Measurements from ENCODE around the gene LGALS12.
A peak's percentile ranks its signal among the peaks of the same experiment; 100 is the strongest.

Gene LGALS12

GRCh38 chr11:63553759-63554158, 47.9 kb downstream of the LGALS12 start:
- H3K4me1 Mint-ChIP-seq (ENCODE audit: low read depth), result peaks cover 73% of the 10 kb centered on the region
- no peaks in the 10 kb centered on the region for H3K9me3 Mint-ChIP-seq (ENCODE audit: low read depth)
- peak overlapping the region; percentile 99 for H3K27ac Mint-ChIP-seq
- H3K27me3 Mint-ChIP-seq, result no peaks in the 10 kb centered on the region
- H3K36me3 Mint-ChIP-seq, result no peaks in the 10 kb centered on the region
- H3K4me3 Mint-ChIP-seq, result peak overlapping the region; percentile 91

GRCh38 chr11:63554877-63555223, 49.0 kb downstream of the LGALS12 start:
- Mint-ChIP-seq H3K4me3 (peak overlapping the region; percentile 31), H3K4me1 (ENCODE audit: low read depth) (peaks cover 73% of the 10 kb centered on the region), H3K9me3 (ENCODE audit: low read depth) (no peaks in the 10 kb centered on the region), H3K27me3 (no peaks in the 10 kb centered on the region), H3K36me3 (no peaks in the 10 kb centered on the region), H3K27ac (peak overlapping the region; percentile 80)

GRCh38 chr11:63556404-63557013, 50.6 kb downstream of the LGALS12 start:
- Mint-ChIP-seq H3K9me3 (ENCODE audit: low read depth) (no peaks in the 10 kb centered on the region), H3K4me1 (ENCODE audit: low read depth) (peaks cover 78% of the 10 kb centered on the region), H3K27ac (no peak overlapping the region), H3K36me3 (no peaks in the 10 kb centered on the region), H3K27me3 (no peaks in the 10 kb centered on the region), H3K4me3 (no peak overlapping the region)

GRCh38 chr11:63557570-63557969, 51.7 kb downstream of the LGALS12 start:
- peaks cover 77% of the 10 kb centered on the region for H3K4me1 Mint-ChIP-seq (ENCODE audit: low read depth)
- no peak overlapping the region for H3K4me3 Mint-ChIP-seq
- H3K36me3 Mint-ChIP-seq, result no peaks in the 10 kb centered on the region
- no peaks in the 10 kb centered on the region for H3K9me3 Mint-ChIP-seq (ENCODE audit: low read depth)
- H3K27me3 Mint-ChIP-seq, result no peaks in the 10 kb centered on the region
- H3K27ac Mint-ChIP-seq, result no peak overlapping the region

GRCh38 chr11:63558459-63559157, 52.7 kb downstream of the LGALS12 start:
- H3K4me3 Mint-ChIP-seq, result no peak overlapping the region
- H3K36me3 Mint-ChIP-seq, result no peaks in the 10 kb centered on the region
- no peak overlapping the region for H3K27ac Mint-ChIP-seq
- no peaks in the 10 kb centered on the region for H3K27me3 Mint-ChIP-seq
- no peaks in the 10 kb centered on the region for H3K9me3 Mint-ChIP-seq (ENCODE audit: low read depth)
- peaks cover 68% of the 10 kb centered on the region for H3K4me1 Mint-ChIP-seq (ENCODE audit: low read depth)

GRCh38 chr11:63560506-63561180, 54.8 kb downstream of the LGALS12 start:
- Mint-ChIP-seq H3K4me3 (peak overlapping the region; percentile 52), H3K36me3 (no peaks in the 10 kb centered on the region), H3K4me1 (ENCODE audit: low read depth) (peaks cover 64% of the 10 kb centered on the region), H3K9me3 (ENCODE audit: low read depth) (no peaks in the 10 kb centered on the region), H3K27ac (peak overlapping the region; percentile 81), H3K27me3 (no peaks in the 10 kb centered on the region)

GRCh38 chr11:63563201-63564055, 57.5 kb downstream of the LGALS12 start, which contains the start of gene PLAAT2:
TSS of gene PLAAT2 (minus strand) at chr11:63563379. CDS start at chr11:63563324, 55 bp downstream.
- H3K36me3 Mint-ChIP-seq, result no peaks in the 10 kb centered on the region
- peaks cover 63% of the 10 kb centered on the region for H3K4me1 Mint-ChIP-seq (ENCODE audit: low read depth)
- no peak within 1 kb of the TSS for H3K4me3 Mint-ChIP-seq

GRCh38 chr11:63564056-63564774, 58.3 kb downstream of the LGALS12 start:
- Mint-ChIP-seq H3K27ac (no peak overlapping the region), H3K9me3 (ENCODE audit: low read depth) (no peaks in the 10 kb centered on the region), H3K27me3 (no peaks in the 10 kb centered on the region), H3K4me3 (no peak overlapping the region), H3K36me3 (no peaks in the 10 kb centered on the region), H3K4me1 (ENCODE audit: low read depth) (peaks cover 63% of the 10 kb centered on the region)

More at GRCh38 chr11:63563201-63564055, 57.5 kb downstream of the LGALS12 start, which contains the start of gene PLAAT2:
- H3K9me3 Mint-ChIP-seq (ENCODE audit: low read depth), result no peaks in the 10 kb centered on the region
- no peak within 1 kb of the TSS for H3K27ac Mint-ChIP-seq
- no peaks in the 10 kb centered on the region for H3K27me3 Mint-ChIP-seq

GRCh38 chr11:63564784-63565350, 59.0 kb downstream of the LGALS12 start:
- no peaks in the 10 kb centered on the region for H3K27me3 Mint-ChIP-seq
- H3K36me3 Mint-ChIP-seq, result no peaks in the 10 kb centered on the region
- H3K27ac Mint-ChIP-seq, result no peak overlapping the region
- H3K9me3 Mint-ChIP-seq (ENCODE audit: low read depth), result no peaks in the 10 kb centered on the region
- peaks cover 57% of the 10 kb centered on the region for H3K4me1 Mint-ChIP-seq (ENCODE audit: low read depth)
- no peak overlapping the region for H3K4me3 Mint-ChIP-seq

Measured in activated naive CD8-positive, alpha-beta T cell (primary cell).